Spleen (tissue), 7 donors: ENCODE measurements around the gene GFPT1.

Source experiments
- POLR2A ChIP-seq, 3 donors: fragments of 450-650 bp; IDR thresholded peaks; one replicate each; pipeline ENCODE4 v1.5.1; 2017; ENCODE audit warnings: antibody characterized with exemption in 3 of 3, mild to moderate bottlenecking in 1 of 3
- POLR2AphosphoS5 ChIP-seq, 3 donors: sonication (generic); formaldehyde crosslinking; IDR thresholded peaks; one replicate each; pipeline ENCODE4 v1.5.1; 2017; ENCODE audit warnings: antibody characterized with exemption in 3 of 3
- TF ChIP-seq, protein P1 (sequence below), 11 experiments: fragments of 200-600 bp in 7 of 11; fragments of 450-650 bp in 4 of 11; sonication (generic) in 4 of 11; IDR thresholded peaks in 8 of 11; conservative IDR thresholded peaks in 3 of 11; 1 replicate in 7 of 11; 2 replicates in 4 of 11; pipeline versions ENCODE4 v1.4.0 to v1.8.0; 2016 to 2021; ENCODE audit warnings: antibody characterized with exemption in 11 of 11, inconsistent platforms in 4 of 11, mild to moderate bottlenecking in 1 of 11
- donor health status: DM: no; HTN: no; CAD: no; lungs with moderate emphysema.
- donor health status: DM: no; HTN: no; CAD: no.
- donor health status: DM: no; HTN: no; CAD: no.

DNA sequence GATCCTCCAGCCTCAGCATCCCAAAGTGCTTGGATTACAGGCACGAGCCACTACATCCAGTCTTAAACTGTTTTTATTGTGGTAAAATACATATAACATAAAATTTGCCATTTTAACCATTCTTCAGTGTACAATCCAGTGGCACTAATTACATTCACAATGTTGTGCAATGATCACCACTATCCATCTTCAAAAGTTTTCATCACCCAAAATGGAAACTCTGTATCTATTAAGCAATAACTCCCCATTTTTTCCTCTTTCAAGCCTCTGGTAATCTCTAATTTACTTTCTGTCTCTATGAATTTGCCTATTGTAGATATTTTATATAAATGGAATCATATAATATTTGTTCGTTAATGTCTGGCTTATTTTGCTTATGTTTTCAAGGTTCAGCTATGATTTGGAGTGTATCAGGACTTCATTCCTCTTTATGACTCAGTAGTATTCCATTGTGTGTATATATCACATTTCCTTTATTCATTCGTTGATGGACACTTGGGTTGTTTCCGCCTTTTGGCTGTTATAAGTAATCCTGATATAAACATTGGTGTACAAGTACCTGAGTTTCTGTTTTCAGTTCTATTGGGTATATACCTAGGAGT is 71.8 kb downstream of the GFPT1 start:
- TF ChIP-seq POLR2A (IDR thresholded peaks at IDR 0.05) (no peak), POLR2AphosphoS5 (IDR thresholded peaks at IDR 0.05) (no peak)
- TF ChIP-seq, protein P1, sequence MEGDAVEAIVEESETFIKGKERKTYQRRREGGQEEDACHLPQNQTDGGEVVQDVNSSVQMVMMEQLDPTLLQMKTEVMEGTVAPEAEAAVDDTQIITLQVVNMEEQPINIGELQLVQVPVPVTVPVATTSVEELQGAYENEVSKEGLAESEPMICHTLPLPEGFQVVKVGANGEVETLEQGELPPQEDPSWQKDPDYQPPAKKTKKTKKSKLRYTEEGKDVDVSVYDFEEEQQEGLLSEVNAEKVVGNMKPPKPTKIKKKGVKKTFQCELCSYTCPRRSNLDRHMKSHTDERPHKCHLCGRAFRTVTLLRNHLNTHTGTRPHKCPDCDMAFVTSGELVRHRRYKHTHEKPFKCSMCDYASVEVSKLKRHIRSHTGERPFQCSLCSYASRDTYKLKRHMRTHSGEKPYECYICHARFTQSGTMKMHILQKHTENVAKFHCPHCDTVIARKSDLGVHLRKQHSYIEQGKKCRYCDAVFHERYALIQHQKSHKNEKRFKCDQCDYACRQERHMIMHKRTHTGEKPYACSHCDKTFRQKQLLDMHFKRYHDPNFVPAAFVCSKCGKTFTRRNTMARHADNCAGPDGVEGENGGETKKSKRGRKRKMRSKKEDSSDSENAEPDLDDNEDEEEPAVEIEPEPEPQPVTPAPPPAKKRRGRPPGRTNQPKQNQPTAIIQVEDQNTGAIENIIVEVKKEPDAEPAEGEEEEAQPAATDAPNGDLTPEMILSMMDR (IDR thresholded peaks at IDR 0.05 in 8 of 11, conservative IDR thresholded peaks at IDR 0.05 in 3 of 11) = no peak
